H9 (cell line): ENCODE results near the gene AXL. TPM values are rescaled to one million over a fixed set of nuclear protein-coding genes. Genes with fewer than 3 reads are reported as not detected.

Experiments used
- DNase-seq: peaks from one replicate; pipeline ENCODE4 v3.0.0-alpha.2; 2017
- H2AFZ ChIP-seq: one replicate; pipeline ENCODE4 v1.6.1; 2013; ENCODE audit warnings: mild to moderate bottlenecking, low read length, control low read depth, moderate library complexity
- H2AK5ac ChIP-seq: 2 replicates; pipeline ENCODE4 v1.6.1; 2013; ENCODE audit warnings: low read length, control low read depth, mixed read lengths; ENCODE audit not compliant: insufficient read length
- H2BK120ac ChIP-seq: one replicate; pipeline ENCODE4 v1.6.1; 2013; ENCODE audit warnings: low read depth, mild to moderate bottlenecking, low read length, control low read depth, inconsistent platforms; ENCODE audit not compliant: poor library complexity, severe bottlenecking
- H2BK12ac ChIP-seq: 2 replicates; pipeline ENCODE4 v1.6.1; 2013; ENCODE audit warnings: low read length, control low read depth, mixed read lengths, low read depth; ENCODE audit not compliant: insufficient read length
- H2BK15ac ChIP-seq: 2 replicates; pipeline ENCODE4 v1.6.1; 2013; ENCODE audit warnings: low read depth, low read length, control low read depth
- H2BK20ac ChIP-seq: one replicate; pipeline ENCODE4 v1.6.1; 2013; ENCODE audit warnings: low read depth, mild to moderate bottlenecking, low read length, control low read depth, inconsistent platforms; ENCODE audit not compliant: poor library complexity, severe bottlenecking
- H2BK5ac ChIP-seq: 2 replicates; pipeline ENCODE4 v1.6.1; 2013; ENCODE audit warnings: low read length, control low read depth, mixed read lengths; ENCODE audit not compliant: insufficient read length
- H3K14ac ChIP-seq: 2 replicates; pipeline ENCODE4 v1.6.1; 2013; ENCODE audit warnings: low read length, control low read depth; ENCODE audit not compliant: insufficient read depth
- H3K18ac ChIP-seq: 2 replicates; pipeline ENCODE4 v1.6.1; 2013; ENCODE audit warnings: low read depth, mild to moderate bottlenecking, mixed read lengths, low read length, control low read depth; ENCODE audit not compliant: insufficient read length
- H3K23ac ChIP-seq: 2 replicates; pipeline ENCODE4 v1.6.1; 2013; ENCODE audit warnings: low read length, control low read depth, mixed read lengths, low read depth; ENCODE audit not compliant: insufficient read length
- H3K23me2 ChIP-seq: 2 replicates; pipeline ENCODE4 v1.6.1; 2013; ENCODE audit warnings: low read depth, mild to moderate bottlenecking, mixed read lengths, low read length, control low read depth; ENCODE audit not compliant: insufficient read length, poor library complexity, severe bottlenecking
- H3K27ac ChIP-seq: 2 replicates; pipeline ENCODE4 v1.5.1; 2013; ENCODE audit warnings: low read length, control low read depth, mixed read lengths, low read depth; ENCODE audit not compliant: insufficient read length
- H3K27me3 ChIP-seq: 2 replicates; pipeline ENCODE4 v1.6.1; 2013; ENCODE audit warnings: low read length, control low read depth, inconsistent platforms; ENCODE audit not compliant: insufficient read depth
- H3K4ac ChIP-seq: 2 replicates; pipeline ENCODE4 v1.6.1; 2013; ENCODE audit warnings: low read depth, mild to moderate bottlenecking, control low read depth, inconsistent platforms, low read length, moderate library complexity
- H3K4me1 ChIP-seq: 2 replicates; pipeline ENCODE4 v1.6.1; 2013; ENCODE audit warnings: low read length, control low read depth, inconsistent platforms; ENCODE audit not compliant: insufficient read depth
- H3K4me2 ChIP-seq: 2 replicates; pipeline ENCODE4 v1.6.1; 2013; ENCODE audit warnings: low read length, control low read depth, mixed read lengths; ENCODE audit not compliant: insufficient read length, insufficient read depth
- H3K56ac ChIP-seq: 2 replicates; pipeline ENCODE4 v1.6.1; 2013; ENCODE audit warnings: low read depth, mild to moderate bottlenecking, mixed read lengths, low read length, control low read depth; ENCODE audit not compliant: insufficient read length
- H3K79me1 ChIP-seq: 2 replicates; pipeline ENCODE4 v1.6.1; 2013; ENCODE audit warnings: low read depth, mild to moderate bottlenecking, moderate library complexity, low read length, control low read depth, inconsistent platforms; ENCODE audit not compliant: insufficient read depth, poor library complexity, severe bottlenecking
- H3K79me2 ChIP-seq: 2 replicates; pipeline ENCODE4 v1.6.1; 2013; ENCODE audit warnings: low read length, control low read depth, inconsistent platforms; ENCODE audit not compliant: insufficient read depth
- H3K9ac ChIP-seq: 2 replicates; pipeline ENCODE4 v1.6.1; 2013; ENCODE audit warnings: low read length, control low read depth, mixed read lengths; ENCODE audit not compliant: insufficient read length; ENCODE audit errors: extremely low read depth
- H3K9me3 ChIP-seq: one replicate; pipeline ENCODE4 v1.6.1; 2013; ENCODE audit warnings: low read depth, low read length, inconsistent platforms; ENCODE audit not compliant: control insufficient read depth
- H3T11ph ChIP-seq: one replicate; pipeline ENCODE4 v1.6.1; 2013; ENCODE audit warnings: mild to moderate bottlenecking, low read length, control low read depth, inconsistent platforms
- H4K20me1 ChIP-seq: one replicate; pipeline ENCODE4 v1.6.1; 2013; ENCODE audit not compliant: control insufficient read depth, insufficient read length, insufficient read depth
- H4K5ac ChIP-seq: 2 replicates; pipeline ENCODE4 v1.6.1; 2013; ENCODE audit warnings: low read depth, mild to moderate bottlenecking, mixed read lengths, low read length, control low read depth; ENCODE audit not compliant: insufficient read length
- H4K8ac ChIP-seq: replicated peaks from 2 replicates; pipeline ENCODE4 v1.6.1; 2013; ENCODE audit warnings: low read length, control low read depth, mixed read lengths, low read depth; ENCODE audit not compliant: insufficient read length
- H4K91ac ChIP-seq: 2 replicates; pipeline ENCODE4 v1.6.1; 2013; ENCODE audit warnings: low read depth, mild to moderate bottlenecking, moderate library complexity, mixed read lengths, low read length, control low read depth; ENCODE audit not compliant: insufficient read length
- H3K27ac Mint-ChIP-seq, 3 experiments: 2 replicates in 2 of 3; 3 replicates in 1 of 3; pipeline ENCODE4 v1.8.0; 2020 to 2021; ENCODE audit warnings: mixed read lengths in 3 of 3, mild to moderate bottlenecking in 1 of 3, moderate library complexity in 1 of 3
- H3K27me3 Mint-ChIP-seq: 2 replicates; pipeline ENCODE4 v1.8.0; 2021; ENCODE audit warnings: low read depth, mild to moderate bottlenecking, moderate library complexity, mixed read lengths
- H3K36me3 Mint-ChIP-seq, 3 experiments: 2 replicates in 2 of 3; 3 replicates in 1 of 3; pipeline ENCODE4 v1.8.0; 2020 to 2021; ENCODE audit warnings: low read depth in 3 of 3, mixed read lengths in 3 of 3; ENCODE audit not compliant: insufficient read depth in 1 of 3
- H3K4me1 Mint-ChIP-seq, 2 experiments: 2 replicates each; pipeline ENCODE4 v1.8.0; 2020; ENCODE audit warnings: mixed read lengths in 2 of 2
- H3K4me3 Mint-ChIP-seq, 2 experiments: 2 replicates in 1 of 2; 3 replicates in 1 of 2; pipeline ENCODE4 v1.8.0; 2020 to 2021; ENCODE audit warnings: mild to moderate bottlenecking in 2 of 2, mixed read lengths in 2 of 2, moderate library complexity in 1 of 2
- H3K9me3 Mint-ChIP-seq, 2 experiments: 2 replicates in 1 of 2; 3 replicates in 1 of 2; pipeline ENCODE4 v1.8.0; 2020; ENCODE audit warnings: mild to moderate bottlenecking in 2 of 2, mixed read lengths in 2 of 2, moderate library complexity in 1 of 2
- WGBS: extraction: QIAGEN DNeasy Blood & Tissue Kit; methylation state at CpG from one replicate; pipeline ENCODE4 v1.1.7; 2013; ENCODE audit warnings: missing lambda C conversion rate, low lambda C conversion rate, mixed read lengths; ENCODE audit not compliant: insufficient read length; ENCODE audit errors: extremely low coverage; 5-methylcytosine and 5-hydroxymethylcytosine counted together
- total RNA-seq: library from RNA; stranded (reverse); gene quantifications from 2 replicates; pipeline ENCODE4 v1.2.1, GENCODE V29; 2021
- TF ChIP-seq, protein P1 (sequence below): fragments of 200-600 bp; sonication (generic); conservative IDR thresholded peaks from 3 replicates; pipeline ENCODE4 v1.8.0; 2021; ENCODE audit warnings: antibody characterized with exemption, mild to moderate bottlenecking

The AXL gene
- total RNA-seq, 1 experiment from 2014 or later: 29.4 TPM

DNA sequence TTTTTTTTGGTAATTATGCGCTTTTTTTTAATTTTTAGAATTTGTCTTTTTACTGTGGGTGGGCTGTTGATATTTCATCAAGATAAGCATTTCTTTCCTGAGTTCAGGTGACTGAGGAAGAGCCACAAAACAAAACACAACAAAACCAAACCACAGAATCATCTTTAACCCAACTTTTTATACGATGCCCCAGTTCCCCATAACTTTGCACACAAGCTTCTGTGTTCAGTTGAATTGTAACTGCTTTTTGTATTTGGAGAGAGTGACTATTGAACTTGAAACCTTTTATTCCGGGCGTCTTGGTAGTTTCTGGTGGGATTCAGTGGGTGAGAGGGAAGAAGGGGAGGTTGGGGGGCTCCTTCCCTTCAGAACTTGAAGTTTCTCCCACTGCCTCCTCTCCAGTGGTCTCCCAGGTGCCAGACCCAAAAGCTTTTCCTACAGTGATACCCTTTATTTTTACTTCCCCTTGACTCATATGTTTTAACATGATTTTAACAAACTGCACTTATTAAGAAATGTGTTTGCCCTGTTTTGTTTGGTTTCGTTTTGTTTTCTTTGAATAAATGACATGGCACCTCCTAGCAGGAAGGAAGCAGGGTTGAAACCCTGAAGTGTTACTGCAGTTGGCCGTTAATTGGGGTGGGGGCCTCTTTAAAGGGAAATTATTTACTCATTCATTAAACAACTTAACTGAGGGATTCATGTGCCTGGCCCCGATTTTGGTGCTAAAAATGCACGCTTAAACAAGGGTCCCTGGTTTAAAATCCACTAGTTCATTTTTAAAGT, 88.3 kb downstream of the AXL start:
- H3K27me3 ChIP-seq: no peaks in the 10 kb centered on the region
- H2BK12ac ChIP-seq: no peak overlapping the region
- H4K8ac ChIP-seq: no peak overlapping the region
- no peaks in the 10 kb centered on the region for H3K79me2 ChIP-seq
- no peak overlapping the region for H3K27ac ChIP-seq
- H3K56ac ChIP-seq: no peak overlapping the region
- peaks cover 20 to 33% of the 10 kb centered on the region in 2 experiments for H3K4me1 Mint-ChIP-seq
- H3K4ac ChIP-seq: no peak overlapping the region
- no peak overlapping the region for H3K9ac ChIP-seq
- no peak overlapping the region for H2BK15ac ChIP-seq
- H3K4me2 ChIP-seq: no peak overlapping the region
- H3K23me2 ChIP-seq: peaks cover 12% of the 10 kb centered on the region
- WGBS: no CpG with 5 or more reads among the region's 8 CpGs
- H4K20me1 ChIP-seq: peaks cover 2% of the 10 kb centered on the region
- no peak overlapping the region for H2BK5ac ChIP-seq
- H4K91ac ChIP-seq: no peak overlapping the region
- H3K79me1 ChIP-seq: no peaks in the 10 kb centered on the region
- DNase-seq: no peak
- H3K9me3 Mint-ChIP-seq: peaks cover 0 to 3% of the 10 kb centered on the region in 2 experiments; a peak in 1 of 5 replicates
- peak overlapping the region in 2 of 3 experiments; percentile 53 to 89; a peak in 4 of 7 replicates for H3K27ac Mint-ChIP-seq
- H3K18ac ChIP-seq: no peak overlapping the region
- no peak overlapping the region for H3T11ph ChIP-seq
- no peak overlapping the region for H3K14ac ChIP-seq
- peaks cover 46 to 60% (median 58%) of the 10 kb centered on the region in 3 experiments for H3K36me3 Mint-ChIP-seq
- no peak overlapping the region for H4K5ac ChIP-seq
- no peak overlapping the region for H2AK5ac ChIP-seq
- H2BK20ac ChIP-seq: no peak overlapping the region
- no peaks in the 10 kb centered on the region for H3K4me1 ChIP-seq
- TF ChIP-seq, protein P1, sequence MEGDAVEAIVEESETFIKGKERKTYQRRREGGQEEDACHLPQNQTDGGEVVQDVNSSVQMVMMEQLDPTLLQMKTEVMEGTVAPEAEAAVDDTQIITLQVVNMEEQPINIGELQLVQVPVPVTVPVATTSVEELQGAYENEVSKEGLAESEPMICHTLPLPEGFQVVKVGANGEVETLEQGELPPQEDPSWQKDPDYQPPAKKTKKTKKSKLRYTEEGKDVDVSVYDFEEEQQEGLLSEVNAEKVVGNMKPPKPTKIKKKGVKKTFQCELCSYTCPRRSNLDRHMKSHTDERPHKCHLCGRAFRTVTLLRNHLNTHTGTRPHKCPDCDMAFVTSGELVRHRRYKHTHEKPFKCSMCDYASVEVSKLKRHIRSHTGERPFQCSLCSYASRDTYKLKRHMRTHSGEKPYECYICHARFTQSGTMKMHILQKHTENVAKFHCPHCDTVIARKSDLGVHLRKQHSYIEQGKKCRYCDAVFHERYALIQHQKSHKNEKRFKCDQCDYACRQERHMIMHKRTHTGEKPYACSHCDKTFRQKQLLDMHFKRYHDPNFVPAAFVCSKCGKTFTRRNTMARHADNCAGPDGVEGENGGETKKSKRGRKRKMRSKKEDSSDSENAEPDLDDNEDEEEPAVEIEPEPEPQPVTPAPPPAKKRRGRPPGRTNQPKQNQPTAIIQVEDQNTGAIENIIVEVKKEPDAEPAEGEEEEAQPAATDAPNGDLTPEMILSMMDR: no peak
- no peaks in the 10 kb centered on the region for H3K9me3 ChIP-seq
- H2AFZ ChIP-seq: no peak overlapping the region
- no peak overlapping the region for H3K4me3 Mint-ChIP-seq
- no peak overlapping the region for H2BK120ac ChIP-seq
- peaks cover 1% of the 10 kb centered on the region; the same call in 1 of the 2 replicates for H3K27me3 Mint-ChIP-seq
- no peak overlapping the region for H3K23ac ChIP-seq
